Activated B cell treated with CpG ODN at 0.5 μM for 24 hours (primary cell): ENCODE measurements around the gene OR1K1. TPM values are rescaled to one million over a fixed set of nuclear protein-coding genes. Genes with fewer than 3 reads are reported as not detected.

ENCODE experiments used
- ATAC-seq: fragments of 200-7000 bp; cut with Tn5 transposase; one replicate; pipeline ENCODE4 v1.10.0; 2021; ENCODE audit warnings: low read depth, mild to moderate bottlenecking, moderate library complexity
- CTCF ChIA-PET: fragments of 350-600 bp; sonication (Branson Sonifier 250); formaldehyde crosslinking; loops from one replicate; lab custom pipeline; 2021; ENCODE audit warnings: antibody characterized with exemption; lab: Charles Lee
- POLR2A ChIA-PET: fragments of 350-600 bp; sonication (Branson Sonifier 250); formaldehyde crosslinking; loops from one replicate; lab custom pipeline; 2021; ENCODE audit warnings: antibody characterized with exemption; lab: Charles Lee
- DNase-seq: peaks from one replicate; pipeline ENCODE4 v3.0.0; 2022
- H3K27ac Mint-ChIP-seq: one replicate; pipeline ENCODE4 v1.8.0; 2020; ENCODE audit warnings: mixed read lengths
- H3K27me3 Mint-ChIP-seq: one replicate; pipeline ENCODE4 v1.8.0; 2021; ENCODE audit warnings: mixed read lengths
- H3K36me3 Mint-ChIP-seq: one replicate; pipeline ENCODE4 v1.8.0; 2021; ENCODE audit warnings: low read depth, mixed read lengths
- H3K4me1 Mint-ChIP-seq: one replicate; pipeline ENCODE4 v1.8.0; 2021; ENCODE audit warnings: mixed read lengths
- H3K4me3 Mint-ChIP-seq: one replicate; pipeline ENCODE4 v1.8.0; 2020; ENCODE audit warnings: mild to moderate bottlenecking, mixed read lengths
- H3K9me3 Mint-ChIP-seq: one replicate; pipeline ENCODE4 v1.8.0; 2020; ENCODE audit warnings: mixed read lengths
- intact Hi-C: fragments of 100-400 bp; cut with micrococcal nuclease; formaldehyde crosslinking; loops from one replicate; pipeline ENCODE4 v1.15.1; 2024
- total RNA-seq: library from RNA; stranded (reverse); gene quantifications from 2 replicates; pipeline ENCODE4 v1.2.3, GENCODE V29; 2022
- TF ChIP-seq, protein P1 (sequence below): fragments of 200-600 bp; IDR thresholded peaks from one replicate; pipeline ENCODE4 v1.8.0; 2022; ENCODE audit warnings: antibody characterized with exemption, mild to moderate bottlenecking

Gene OR1K1
- total RNA-seq, 1 donor from 2014 or later: not detected

DNA sequence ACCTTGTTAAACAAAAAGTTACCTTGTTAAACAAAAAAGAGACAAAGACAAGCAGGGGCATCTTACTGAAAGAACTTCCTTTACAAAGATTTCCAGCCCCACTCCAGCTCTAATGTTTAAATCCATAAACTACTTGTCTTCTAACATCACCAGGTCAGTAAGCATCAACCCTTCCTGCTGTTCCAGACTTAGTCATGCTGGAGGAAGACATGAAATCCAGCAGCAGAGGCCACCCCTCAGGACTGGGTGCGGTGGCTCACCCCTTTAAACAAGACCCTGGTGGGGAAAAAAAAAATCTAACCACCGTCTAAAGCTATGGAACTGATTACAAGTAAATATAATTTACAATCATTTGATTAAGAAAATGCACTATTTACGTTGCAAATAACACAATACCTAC lies 19.4 kb downstream of the OR1K1 start:
- POLR2A ChIA-PET: no interaction called here
- CTCF ChIA-PET: interaction anchor here (0.7 kb wide), 1 partner anchor 1975 kb away, joined by 3 read pairs; no protein-coding TSS in a partner anchor
- Mint-ChIP-seq H3K27ac (no peak overlapping the region), H3K27me3 (no peaks in the 10 kb centered on the region), H3K4me1 (peaks cover 31% of the 10 kb centered on the region), H3K4me3 (no peak overlapping the region), H3K36me3 (peaks cover 56% of the 10 kb centered on the region), H3K9me3 (no peaks in the 10 kb centered on the region)
- ATAC-seq (no peak), DNase-seq (no peak)
- TF ChIP-seq, protein P1, sequence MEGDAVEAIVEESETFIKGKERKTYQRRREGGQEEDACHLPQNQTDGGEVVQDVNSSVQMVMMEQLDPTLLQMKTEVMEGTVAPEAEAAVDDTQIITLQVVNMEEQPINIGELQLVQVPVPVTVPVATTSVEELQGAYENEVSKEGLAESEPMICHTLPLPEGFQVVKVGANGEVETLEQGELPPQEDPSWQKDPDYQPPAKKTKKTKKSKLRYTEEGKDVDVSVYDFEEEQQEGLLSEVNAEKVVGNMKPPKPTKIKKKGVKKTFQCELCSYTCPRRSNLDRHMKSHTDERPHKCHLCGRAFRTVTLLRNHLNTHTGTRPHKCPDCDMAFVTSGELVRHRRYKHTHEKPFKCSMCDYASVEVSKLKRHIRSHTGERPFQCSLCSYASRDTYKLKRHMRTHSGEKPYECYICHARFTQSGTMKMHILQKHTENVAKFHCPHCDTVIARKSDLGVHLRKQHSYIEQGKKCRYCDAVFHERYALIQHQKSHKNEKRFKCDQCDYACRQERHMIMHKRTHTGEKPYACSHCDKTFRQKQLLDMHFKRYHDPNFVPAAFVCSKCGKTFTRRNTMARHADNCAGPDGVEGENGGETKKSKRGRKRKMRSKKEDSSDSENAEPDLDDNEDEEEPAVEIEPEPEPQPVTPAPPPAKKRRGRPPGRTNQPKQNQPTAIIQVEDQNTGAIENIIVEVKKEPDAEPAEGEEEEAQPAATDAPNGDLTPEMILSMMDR: no peak
- intact Hi-C loops: no loop called here

DNA sequence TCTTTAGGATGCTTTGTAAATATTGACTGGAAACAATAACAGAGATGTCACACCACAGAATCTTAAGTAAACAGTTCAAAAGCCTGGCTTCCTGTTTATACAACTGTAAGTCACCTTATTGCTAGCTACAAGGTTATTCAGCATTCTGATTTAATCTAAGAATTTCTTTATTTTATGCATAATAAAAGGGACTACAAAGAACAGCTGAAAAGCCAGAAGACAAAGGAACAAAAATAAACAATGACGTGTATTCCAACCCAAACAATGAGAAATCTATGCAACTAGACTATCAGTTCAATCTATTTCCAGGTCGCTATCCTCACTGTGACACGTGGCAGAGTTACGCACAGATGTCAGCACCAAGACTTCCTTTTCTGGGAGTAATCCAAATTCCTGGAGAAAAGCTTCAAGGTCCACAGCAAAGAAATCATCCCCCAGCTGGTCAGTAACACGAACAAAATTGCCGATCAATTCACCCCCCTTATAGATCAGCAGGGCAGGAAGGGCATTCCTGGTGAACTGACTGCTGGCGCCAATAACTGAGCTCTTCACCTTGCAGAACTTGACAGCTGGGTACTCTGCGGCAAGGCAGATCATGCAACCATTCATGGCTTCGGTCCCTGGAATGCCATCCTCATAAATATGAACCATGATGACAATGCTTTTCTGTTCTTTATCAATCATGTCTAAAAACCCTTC lies 20.0 kb downstream of the OR1K1 start:
- Mint-ChIP-seq H3K4me3 (no peak overlapping the region), H3K4me1 (peaks cover 24% of the 10 kb centered on the region), H3K36me3 (peaks cover 56% of the 10 kb centered on the region), H3K9me3 (no peaks in the 10 kb centered on the region), H3K27me3 (no peaks in the 10 kb centered on the region), H3K27ac (no peak overlapping the region)
- intact Hi-C loops: loop anchor here (10.0 kb wide), 1 partner anchor 175 kb away; no protein-coding TSS in a partner anchor
- TF ChIP-seq, protein P1: no peak
- CTCF ChIA-PET: interaction anchor here (0.7 kb wide), 1 partner anchor 1974 kb away, joined by 3 read pairs; no protein-coding TSS in a partner anchor
- DNase-seq (no peak), ATAC-seq (no peak)
- POLR2A ChIA-PET: no interaction called here

DNA sequence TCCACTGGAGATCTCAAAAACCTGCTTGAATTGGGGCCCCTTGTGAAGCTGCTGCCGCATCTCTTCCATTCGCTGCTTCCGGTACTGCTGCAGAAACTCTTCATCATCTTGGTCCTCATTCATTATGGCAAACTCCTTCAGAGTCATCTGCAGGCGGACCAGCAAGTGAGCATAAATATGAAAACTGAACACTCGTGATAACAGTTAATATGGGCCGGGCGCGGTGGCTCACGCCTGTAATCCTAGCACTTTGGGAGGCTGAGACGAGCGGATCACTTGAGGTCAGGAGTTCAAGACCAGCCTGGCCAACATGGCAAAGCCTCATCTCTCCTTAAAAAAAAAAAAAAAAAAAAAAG lies 20.5 kb downstream of the OR1K1 start:
- ChIA-PET CTCF (no interaction called here), POLR2A (no interaction called here)
- Mint-ChIP-seq H3K4me3 (no peak overlapping the region), H3K36me3 (peaks cover 57% of the 10 kb centered on the region), H3K27me3 (no peaks in the 10 kb centered on the region), H3K27ac (no peak overlapping the region), H3K9me3 (no peaks in the 10 kb centered on the region), H3K4me1 (peaks cover 22% of the 10 kb centered on the region)
- DNase-seq (no peak), ATAC-seq (no peak)
- intact Hi-C loops: loop anchor here (10.0 kb wide), 1 partner anchor 174 kb away; no protein-coding TSS in a partner anchor
- TF ChIP-seq, protein P1: no peak

DNA sequence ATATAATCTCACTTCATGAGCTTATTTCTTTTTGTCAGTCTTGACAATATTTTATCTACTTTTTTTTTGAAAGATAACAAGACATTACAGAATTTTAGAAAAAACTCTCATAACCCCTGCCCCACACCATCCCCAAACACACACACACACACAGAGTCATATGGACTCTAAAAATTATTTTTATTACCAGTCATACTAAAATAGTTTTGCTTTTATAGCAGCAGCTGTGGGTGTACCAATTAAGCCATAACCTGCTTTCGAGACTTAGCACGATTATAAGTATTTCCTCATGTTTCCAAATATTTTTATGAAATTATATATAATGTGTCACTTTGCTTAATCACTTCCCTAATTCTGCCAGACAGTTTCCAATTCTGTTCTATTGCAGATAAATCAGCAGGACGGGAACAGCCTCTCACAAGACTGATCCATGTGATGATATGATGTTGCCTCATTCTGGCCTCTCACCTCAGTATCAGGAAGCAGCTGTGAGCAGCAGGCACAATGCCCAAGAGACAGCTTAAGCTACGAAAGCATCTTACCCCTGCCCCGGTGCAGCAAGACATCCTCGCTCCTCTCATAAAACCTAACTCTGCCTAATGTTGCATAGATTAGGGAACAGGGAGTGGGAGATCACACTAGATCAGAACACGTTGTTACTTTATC lies 21.5 kb downstream of the OR1K1 start:
- TF ChIP-seq, protein P1: no peak
- Mint-ChIP-seq H3K9me3 (no peaks in the 10 kb centered on the region), H3K36me3 (peaks cover 55% of the 10 kb centered on the region), H3K4me3 (no peak overlapping the region), H3K4me1 (peaks cover 12% of the 10 kb centered on the region), H3K27me3 (no peaks in the 10 kb centered on the region), H3K27ac (peak overlapping the region; percentile 27)
- POLR2A ChIA-PET: no interaction called here
- DNase-seq: no peak
- intact Hi-C loops: loop anchor here (10.0 kb wide), 1 partner anchor 173 kb away; no protein-coding TSS in a partner anchor
- ATAC-seq: peak; percentile 71
- CTCF ChIA-PET: interaction anchor here (1.3 kb wide), 1 partner anchor 697 kb away, joined by 3 read pairs; no protein-coding TSS in a partner anchor

DNA sequence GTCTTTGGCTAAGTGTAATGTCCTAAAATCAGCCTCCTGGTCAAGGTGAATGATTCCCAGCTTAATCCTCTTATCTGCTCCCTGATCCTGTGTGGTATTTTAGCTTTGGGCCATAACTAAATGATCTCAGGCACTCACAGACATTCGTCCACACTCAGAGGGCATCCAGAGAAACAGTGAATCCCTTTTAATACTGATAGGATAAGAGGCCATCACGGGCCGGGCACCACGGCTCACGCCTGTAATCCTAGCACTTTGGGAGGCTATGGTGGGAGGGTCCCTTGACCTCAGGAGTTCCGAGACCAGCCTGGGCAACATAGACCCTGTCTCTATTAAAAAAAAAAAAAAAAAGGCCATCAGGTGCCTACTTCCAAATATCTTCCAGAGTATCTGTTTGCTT lies 22.1 kb downstream of the OR1K1 start:
- ATAC-seq (no peak), DNase-seq (no peak)
- H3K9me3 Mint-ChIP-seq: no peaks in the 10 kb centered on the region
- peaks cover 54% of the 10 kb centered on the region for H3K36me3 Mint-ChIP-seq
- H3K4me3 Mint-ChIP-seq: no peak overlapping the region
- H3K4me1 Mint-ChIP-seq: peaks cover 13% of the 10 kb centered on the region
- H3K27me3 Mint-ChIP-seq: no peaks in the 10 kb centered on the region
- no peak overlapping the region for H3K27ac Mint-ChIP-seq
- CTCF ChIA-PET: interaction anchor here (1.3 kb wide), 1 partner anchor 697 kb away, joined by 3 read pairs; no protein-coding TSS in a partner anchor
- TF ChIP-seq, protein P1: no peak
- POLR2A ChIA-PET: no interaction called here
- intact Hi-C loops: loop anchor here (10.0 kb wide), 1 partner anchor 173 kb away; no protein-coding TSS in a partner anchor
